Retinal pigment epithelial cell (primary cell): ENCODE results near the gene CRTC1.

ENCODE experiments used
- DNase-seq: peaks from one replicate; pipeline ENCODE4 v3.0.0-alpha.2; 2010; ENCODE audit warnings: low read depth
- H3K4me3 ChIP-seq: 2 replicates; pipeline ENCODE4 v1.5.1; 2011; ENCODE audit warnings: mild to moderate bottlenecking, low read length, control low read depth, moderate library complexity
- TF ChIP-seq, protein P1 (sequence below): conservative IDR thresholded peaks from 2 replicates; pipeline ENCODE4 v1.5.1; 2011; ENCODE audit warnings: low read depth, low read length, control low read depth, inconsistent platforms

CRTC1 gene

DNA sequence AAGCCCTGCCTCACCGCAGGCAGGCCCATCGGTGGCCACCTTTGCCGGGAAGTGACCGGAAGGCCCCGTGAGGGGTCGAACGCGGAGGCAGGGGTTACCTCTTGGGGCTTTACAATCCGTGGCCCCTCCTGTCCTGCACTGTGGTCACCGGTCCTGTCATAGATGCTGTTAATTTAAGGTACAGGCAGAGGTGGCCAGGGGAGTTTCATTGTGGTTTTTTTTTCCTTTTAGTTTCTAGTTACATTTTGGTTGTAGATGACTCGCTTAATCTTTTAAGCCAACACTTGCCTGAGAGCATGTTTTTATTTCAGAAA is 94.6 kb downstream of the CRTC1 start:
- H3K4me3 ChIP-seq: no peak overlapping the region
- TF ChIP-seq, protein P1, sequence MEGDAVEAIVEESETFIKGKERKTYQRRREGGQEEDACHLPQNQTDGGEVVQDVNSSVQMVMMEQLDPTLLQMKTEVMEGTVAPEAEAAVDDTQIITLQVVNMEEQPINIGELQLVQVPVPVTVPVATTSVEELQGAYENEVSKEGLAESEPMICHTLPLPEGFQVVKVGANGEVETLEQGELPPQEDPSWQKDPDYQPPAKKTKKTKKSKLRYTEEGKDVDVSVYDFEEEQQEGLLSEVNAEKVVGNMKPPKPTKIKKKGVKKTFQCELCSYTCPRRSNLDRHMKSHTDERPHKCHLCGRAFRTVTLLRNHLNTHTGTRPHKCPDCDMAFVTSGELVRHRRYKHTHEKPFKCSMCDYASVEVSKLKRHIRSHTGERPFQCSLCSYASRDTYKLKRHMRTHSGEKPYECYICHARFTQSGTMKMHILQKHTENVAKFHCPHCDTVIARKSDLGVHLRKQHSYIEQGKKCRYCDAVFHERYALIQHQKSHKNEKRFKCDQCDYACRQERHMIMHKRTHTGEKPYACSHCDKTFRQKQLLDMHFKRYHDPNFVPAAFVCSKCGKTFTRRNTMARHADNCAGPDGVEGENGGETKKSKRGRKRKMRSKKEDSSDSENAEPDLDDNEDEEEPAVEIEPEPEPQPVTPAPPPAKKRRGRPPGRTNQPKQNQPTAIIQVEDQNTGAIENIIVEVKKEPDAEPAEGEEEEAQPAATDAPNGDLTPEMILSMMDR: no peak
- DNase-seq: no peak

DNA sequence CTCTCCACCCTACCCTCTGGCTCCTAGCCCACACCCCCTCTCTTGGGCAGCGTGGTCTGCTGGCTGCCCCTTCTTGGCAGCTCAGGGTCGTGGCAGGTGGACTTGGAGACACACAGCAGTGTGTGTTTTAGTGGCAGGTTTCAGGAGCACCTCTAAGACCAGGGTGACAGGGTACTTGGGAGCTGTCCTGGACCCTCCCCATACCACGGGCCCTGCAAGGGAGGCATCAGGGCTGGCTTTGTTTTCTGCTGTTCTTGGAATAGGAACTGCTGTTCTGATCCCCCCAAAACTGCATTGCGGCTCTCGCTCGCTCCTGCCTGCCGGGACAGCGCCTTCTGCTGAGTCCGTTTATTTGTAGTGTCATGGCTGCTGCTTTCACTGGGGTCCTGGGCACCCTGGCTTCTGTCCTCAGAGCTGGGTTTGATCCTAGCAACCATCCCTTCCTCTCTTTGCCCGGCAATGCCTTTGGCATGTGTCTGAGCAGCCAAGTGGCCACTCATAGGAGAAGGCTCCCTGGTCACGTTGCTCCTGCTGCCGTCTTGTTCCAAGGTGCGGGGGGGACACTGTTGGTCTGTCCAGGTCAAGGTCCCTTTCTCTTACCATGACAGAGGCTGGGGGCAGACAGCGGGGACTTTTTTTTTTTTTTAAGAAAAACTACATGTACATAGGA is 95.5 kb downstream of the CRTC1 start:
- TF ChIP-seq, protein P1: no peak
- no peak overlapping the region for H3K4me3 ChIP-seq

DNA sequence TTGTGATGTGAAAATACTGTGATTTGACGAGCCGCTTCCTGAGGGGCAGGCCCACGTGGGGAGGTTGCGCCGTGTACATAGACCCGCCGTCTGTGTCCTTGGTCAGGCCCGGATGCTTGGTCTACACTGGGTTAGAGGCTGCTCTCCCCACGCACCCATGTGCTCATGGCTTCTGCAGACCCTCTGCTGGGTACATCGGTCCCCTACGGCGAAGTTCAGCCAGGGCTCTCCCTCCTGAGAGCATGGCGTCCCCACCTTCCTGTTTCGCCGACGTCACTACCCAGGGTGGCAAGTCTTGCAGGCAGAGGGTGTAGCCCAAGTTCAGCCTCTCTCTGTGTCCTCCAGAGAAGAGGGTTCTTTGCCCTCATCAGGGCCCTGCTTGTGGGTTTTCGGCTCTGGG is 96.6 kb downstream of the CRTC1 start:
- DNase-seq: no peak
- no peak overlapping the region for H3K4me3 ChIP-seq
- TF ChIP-seq, protein P1: no peak

More for the DNA sequence above, 95.5 kb downstream of the CRTC1 start:
- DNase-seq: no peak

- no peak for DNase-seq
- TF ChIP-seq, protein P1: peak; percentile 23
These were observed 97.2 kb downstream of the CRTC1 start for GRCh38 chr19:18780631-18781030.

GRCh38 chr19:18781047-18781600 is 97.6 kb downstream of the CRTC1 start:
- TF ChIP-seq, protein P1: no peak
- DNase-seq: no peak
- H3K4me3 ChIP-seq: no peak overlapping the region

More at GRCh38 chr19:18780631-18781030, 97.2 kb downstream of the CRTC1 start:
- H3K4me3 ChIP-seq: no peak overlapping the region

- no peak overlapping the region for H3K4me3 ChIP-seq
- TF ChIP-seq, protein P1: no peak
- DNase-seq: no peak
These were observed 98.5 kb downstream of the CRTC1 start for GRCh38 chr19:18781885-18782527.
